Neural progenitor cell (in vitro differentiated cells): ENCODE data around the gene OAS1.

Experiments used
- CTCF ChIP-seq: fragments of 200-600 bp; sonication (generic); IDR thresholded peaks from 2 replicates; pipeline ENCODE4 v1.5.1; 2017; ENCODE audit warnings: antibody characterized with exemption, mild to moderate bottlenecking
- EZH2phosphoT487 ChIP-seq: fragments of 200-600 bp; sonication (generic); IDR thresholded peaks from 2 replicates; pipeline ENCODE4 v1.6.1; 2017; ENCODE audit warnings: antibody characterized with exemption

DNA sequence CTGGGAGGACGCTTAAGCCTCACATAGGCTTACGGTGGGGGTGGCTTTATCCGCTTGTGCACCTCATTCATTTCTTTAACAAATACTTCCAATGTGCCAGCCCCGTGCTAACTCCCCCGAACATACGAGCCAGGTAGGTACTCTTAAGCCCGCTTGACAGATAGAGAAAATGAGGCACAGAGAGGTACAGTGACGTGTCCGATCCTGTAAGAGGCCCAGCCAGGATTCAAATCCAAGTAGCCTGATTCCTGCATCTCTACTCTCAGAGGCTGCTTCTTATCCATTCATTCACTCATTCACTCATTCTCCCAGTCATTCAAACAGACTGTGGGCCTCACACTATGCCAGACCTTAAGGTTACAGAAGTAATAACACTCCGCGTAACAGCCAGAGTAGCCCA, 32.0 kb downstream of the OAS1 start:
- TF ChIP-seq CTCF (no peak), EZH2phosphoT487 (no peak)
